CD4-positive, alpha-beta T cell (primary cell): ENCODE results near the gene AP1M2. TPM values are rescaled to one million over a fixed set of nuclear protein-coding genes. Genes with fewer than 3 reads are reported as not detected.

ENCODE experiments used
- ATAC-seq: fragments of 200-7000 bp; cut with Tn5 transposase; one replicate; pipeline ENCODE4 v1.10.0; 2022; ENCODE audit warnings: mild to moderate bottlenecking; ENCODE audit not compliant: poor library complexity
- CTCF ChIA-PET: fragments of 350-600 bp; sonication (Branson Sonifier 250); formaldehyde crosslinking; loops from one replicate; lab custom pipeline; 2021; ENCODE audit warnings: antibody characterized with exemption, inconsistent platforms; lab: Charles Lee
- POLR2A ChIA-PET: fragments of 350-600 bp; sonication (Branson Sonifier 250); formaldehyde crosslinking; loops from one replicate; lab custom pipeline; 2021; ENCODE audit warnings: antibody characterized with exemption, inconsistent platforms; lab: Charles Lee
- DNase-seq, 14 experiments: peaks; one replicate each; pipeline ENCODE4 v3.0.0-alpha.2; 2013 to 2020; ENCODE audit warnings: mixed read lengths in 2 of 14
- H3K27ac ChIP-seq, 2 donors: one replicate each; pipeline versions ENCODE4 v1.5.1 to v1.7.0; 2013; ENCODE audit warnings: low read length in 2 of 2, low read depth in 1 of 2, mild to moderate bottlenecking in 1 of 2
- H3K27me3 ChIP-seq, 2 experiments: 1 replicate in 1 of 2; 2 replicates in 1 of 2; pipeline versions ENCODE4 v1.6.1 to v1.7.0; 2013; ENCODE audit warnings: low read length in 2 of 2, control low read depth in 1 of 2, mild to moderate bottlenecking in 1 of 2, moderate library complexity in 1 of 2; ENCODE audit not compliant: insufficient read depth in 2 of 2, control insufficient read depth in 1 of 2
- H3K36me3 ChIP-seq: one replicate; pipeline ENCODE4 v1.6.1; 2013; ENCODE audit warnings: low read length, control low read depth; ENCODE audit not compliant: insufficient read depth
- H3K4me1 ChIP-seq: one replicate; pipeline ENCODE4 v1.6.1; 2013; ENCODE audit warnings: low read length, control low read depth; ENCODE audit not compliant: insufficient read depth
- H3K4me3 ChIP-seq: one replicate; pipeline ENCODE4 v1.5.1; 2013; ENCODE audit warnings: mild to moderate bottlenecking, low read length, moderate library complexity
- H3K9me3 ChIP-seq, 2 experiments: 1 replicate in 1 of 2; 2 replicates in 1 of 2; pipeline versions ENCODE4 v1.6.1 to v1.7.0; 2013; ENCODE audit warnings: low read length in 2 of 2, mild to moderate bottlenecking in 2 of 2, control low read depth in 1 of 2, moderate library complexity in 1 of 2; ENCODE audit not compliant: control insufficient read depth in 1 of 2, insufficient read depth in 1 of 2
- H3K27ac Mint-ChIP-seq: one replicate; pipeline ENCODE4 v1.8.0; 2020; ENCODE audit warnings: mixed read lengths
- H3K27me3 Mint-ChIP-seq: one replicate; pipeline ENCODE4 v1.8.0; 2021; ENCODE audit warnings: mixed read lengths
- H3K36me3 Mint-ChIP-seq: one replicate; pipeline ENCODE4 v1.8.0; 2021; ENCODE audit warnings: low read depth, mixed read lengths
- H3K4me1 Mint-ChIP-seq: one replicate; pipeline ENCODE4 v1.8.0; 2021; ENCODE audit warnings: low read depth, mixed read lengths
- H3K4me3 Mint-ChIP-seq: one replicate; pipeline ENCODE4 v1.8.0; 2020; ENCODE audit warnings: mild to moderate bottlenecking, mixed read lengths
- H3K9me3 Mint-ChIP-seq: one replicate; pipeline ENCODE4 v1.8.0; 2020; ENCODE audit warnings: mixed read lengths
- CTCF ChIP-seq: fragments of 200-600 bp; IDR thresholded peaks from one replicate; pipeline ENCODE4 v1.8.0; 2022; ENCODE audit warnings: antibody characterized with exemption, mild to moderate bottlenecking
- intact Hi-C, 2 experiments: fragments of 100-400 bp; cut with DNase I in 1 of 2; cut with micrococcal nuclease in 1 of 2; formaldehyde crosslinking; loops; one replicate each; pipeline versions ENCODE4 v1.15.1 to v1.9.0; 2023 to 2025; cut with DNase I, micrococcal nuclease
- total RNA-seq, 174 experiments: library from RNA in 2 of 174; stranded (reverse) in 2 of 174; gene quantifications; one replicate each; pipeline ENCODE4 v1.2.3 and lab custom pipeline; 2021 to 2026

Gene AP1M2
- total RNA-seq, 2 experiments from 2014 or later: 0.77 TPM; not detected in 1

GRCh38 chr19:10566408-10566657, 20.8 kb downstream of the AP1M2 start:
- ATAC-seq: no peak
- Histone ChIP-seq H3K36me3 (peaks cover 25% of the 10 kb centered on the region), H3K27ac (peak overlapping the region; percentile 76 to 94), H3K9me3 (no peaks in the 10 kb centered on the region), H3K4me1 (peaks cover 56% of the 10 kb centered on the region), H3K4me3 (peak overlapping the region; percentile 87), H3K27me3 (no peaks in the 10 kb centered on the region)
- Mint-ChIP-seq H3K4me1 (peaks cover 47% of the 10 kb centered on the region), H3K9me3 (no peaks in the 10 kb centered on the region), H3K4me3 (peak overlapping the region; percentile 93), H3K36me3 (peaks cover 49% of the 10 kb centered on the region), H3K27ac (peak overlapping the region; percentile 95), H3K27me3 (no peaks in the 10 kb centered on the region)
- no peak for DNase-seq
- TF ChIP-seq CTCF: no peak
- ChIA-PET CTCF (interaction anchor here (0.5 to 4.7 kb wide), 7 partner anchors 12 to 78 kb away, joined by 3 to 24 read pairs (median 5); partner anchors contain the start of genes ATG4D and KEAP1), POLR2A (interaction anchor here (0.6 to 5.6 kb wide), 11 partner anchors 13 to 523 kb away, joined by 3 to 81 read pairs (median 3); partner anchors contain the start of genes CARM1, DNM2, LDLR and TMED1)
- intact Hi-C loops: loop anchor here (1.0 to 5.0 kb wide), 4 partner anchors 23 to 164 kb away; partner anchors contain the start of genes CDC37 (in 2 of the 2), ATG4D (in 1 of the 2) and ILF3 (in 1 of the 2)

DNA sequence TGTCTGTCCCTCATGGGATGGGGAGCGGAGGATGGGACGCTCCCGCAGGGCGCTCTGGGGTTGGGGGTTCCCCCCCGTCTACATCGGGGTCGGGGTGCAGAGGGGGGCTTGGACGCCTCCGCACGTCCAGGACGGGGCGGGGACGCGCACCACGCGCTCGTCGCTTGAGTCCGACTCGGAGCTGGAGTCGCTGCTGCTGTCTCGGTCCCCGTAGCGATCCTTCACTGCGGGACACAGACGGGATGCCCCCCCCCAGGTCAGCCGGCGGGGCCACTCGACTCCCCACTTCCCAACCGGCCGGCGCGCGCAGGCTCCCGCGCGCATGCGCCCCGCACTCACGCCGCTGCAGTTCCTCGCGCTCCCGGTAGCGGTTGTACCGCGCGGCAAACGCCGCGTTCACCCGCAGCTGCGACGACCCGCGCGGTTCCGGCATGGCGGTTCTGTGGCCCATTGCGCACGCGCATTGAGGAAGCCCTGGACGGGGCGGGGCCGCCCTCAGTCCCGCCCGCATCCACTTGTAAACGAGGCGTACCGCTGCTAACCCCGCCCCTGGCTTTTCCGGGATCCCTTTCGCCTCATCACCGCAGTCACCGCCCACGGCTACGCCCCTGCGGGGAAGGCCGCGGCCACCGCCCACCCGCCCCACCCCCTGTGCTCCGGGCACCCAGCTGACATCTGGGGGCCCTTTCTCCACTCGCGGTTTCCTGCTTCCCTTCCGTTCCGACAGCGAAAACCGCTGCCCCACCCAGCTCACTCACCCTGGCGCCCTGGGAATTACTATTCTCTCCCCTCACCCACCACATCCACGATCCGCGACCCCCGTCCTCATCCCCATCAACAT, 21.3 kb downstream of the AP1M2 start, which contains the start of gene KRI1:
Gene KRI1, minus strand, starts transcription at position 444 of the 841 bp plus-strand sequence. Its CDS starts 11 bp downstream, at position 433.
- Mint-ChIP-seq H3K4me3 (peak within 1 kb of the TSS; percentile 93), H3K27ac (peak within 1 kb of the TSS; percentile 95), H3K9me3 (no peaks in the 10 kb centered on the region), H3K4me1 (peaks cover 46% of the 10 kb centered on the region), H3K36me3 (peaks cover 55% of the 10 kb centered on the region), H3K27me3 (no peaks in the 10 kb centered on the region)
- peak; percentile 97 to 100 (median 99) for DNase-seq
- intact Hi-C loops: loop anchor here (1.0 to 5.0 kb wide), 4 partner anchors 22 to 163 kb away; partner anchors contain the start of genes CDC37 (in 2 of the 2), ATG4D (in 1 of the 2) and ILF3 (in 1 of the 2)
- peak; percentile 52 for ATAC-seq
- H3K36me3 ChIP-seq: peaks cover 30% of the 10 kb centered on the region
- H3K27ac ChIP-seq: peak within 1 kb of the TSS; percentile 80 to 94
- CTCF ChIA-PET: interaction anchor here (0.6 to 4.7 kb wide), 6 partner anchors 11 to 79 kb away, joined by 3 to 24 read pairs (median 5); partner anchors contain the start of genes ATG4D and KEAP1
- H3K4me3 ChIP-seq: peak within 1 kb of the TSS; percentile 87
- H3K4me1 ChIP-seq: peaks cover 56% of the 10 kb centered on the region
- no peaks in the 10 kb centered on the region for H3K27me3 ChIP-seq
- no peak for TF ChIP-seq CTCF
- no peaks in the 10 kb centered on the region for H3K9me3 ChIP-seq
- POLR2A ChIA-PET: interaction anchor here (0.6 to 5.6 kb wide), 13 partner anchors 12 to 523 kb away, joined by 3 to 81 read pairs (median 3); partner anchors contain the start of genes CARM1, DNM2, LDLR and TMED1

GRCh38 chr19:10565028-10565566, 22.0 kb downstream of the AP1M2 start:
- H3K4me3 ChIP-seq: peak overlapping the region; percentile 87
- intact Hi-C loops: loop anchor here (5.0 kb wide), 3 partner anchors 87 to 163 kb away; partner anchors contain the start of genes CDC37 (in 2 of the 2) and ILF3 (in 1 of the 2)
- Mint-ChIP-seq H3K27ac (peak overlapping the region; percentile 95), H3K4me1 (peaks cover 43% of the 10 kb centered on the region), H3K36me3 (peaks cover 62% of the 10 kb centered on the region), H3K9me3 (no peaks in the 10 kb centered on the region), H3K4me3 (peak overlapping the region; percentile 93), H3K27me3 (no peaks in the 10 kb centered on the region)
- TF ChIP-seq CTCF: no peak
- ATAC-seq (no peak), DNase-seq (peak in 13 of 14 experiments; percentile 30 to 83 (median 53))
- H3K27ac ChIP-seq: peak overlapping the region; percentile 80 to 94
- POLR2A ChIA-PET: interaction anchor here (0.5 to 5.6 kb wide), 6 partner anchors 12 to 306 kb away, joined by 3 to 81 read pairs (median 4); partner anchors contain the start of genes CARM1 and TMED1
- CTCF ChIA-PET: interaction anchor here (1.9 to 4.7 kb wide), 2 partner anchors 10 to 23 kb away, joined by 6 to 24 read pairs; partner anchors contain the start of gene ATG4D
- H3K36me3 ChIP-seq: peaks cover 37% of the 10 kb centered on the region
- H3K27me3 ChIP-seq: no peaks in the 10 kb centered on the region
- no peaks in the 10 kb centered on the region for H3K9me3 ChIP-seq
- H3K4me1 ChIP-seq: peaks cover 56% of the 10 kb centered on the region
